Thymus (tissue), 11 donors: ENCODE data around the gene CTRB2. TPM values are rescaled to one million over a fixed set of nuclear protein-coding genes. Genes with fewer than 3 reads are reported as not detected.

Source experiments
- DNase-seq, 9 donors: peaks; one replicate each; pipeline ENCODE4 v3.0.0-alpha.2; 2013; ENCODE audit warnings: low spot score in 9 of 9, low read depth in 6 of 9, missing footprints in 1 of 9
- H3K27ac ChIP-seq, 2 donors: one replicate each; pipeline ENCODE4 v1.5.1; 2013; ENCODE audit warnings: control low read depth in 1 of 2, low read depth in 1 of 2, low read length in 1 of 2, mild to moderate bottlenecking in 1 of 2, moderate library complexity in 1 of 2
- H3K27me3 ChIP-seq, 2 donors: one replicate each; pipeline ENCODE4 v1.5.1; 2013; ENCODE audit warnings: low read length in 1 of 2; ENCODE audit not compliant: control insufficient read depth in 2 of 2, insufficient read depth in 1 of 2
- H3K36me3 ChIP-seq, 2 donors: one replicate each; pipeline ENCODE4 v1.5.1; 2013; ENCODE audit warnings: low read length in 1 of 2, mild to moderate bottlenecking in 1 of 2, moderate library complexity in 1 of 2; ENCODE audit not compliant: control insufficient read depth in 2 of 2, insufficient read depth in 2 of 2
- H3K4me1 ChIP-seq, 2 donors: one replicate each; pipeline ENCODE4 v1.5.1; 2013; ENCODE audit warnings: low read length in 2 of 2; ENCODE audit not compliant: control insufficient read depth in 2 of 2, insufficient read depth in 2 of 2
- H3K4me3 ChIP-seq, 2 donors: one replicate each; pipeline ENCODE4 v1.5.1; 2013; ENCODE audit warnings: low read length in 2 of 2, control low read depth in 1 of 2, mild to moderate bottlenecking in 1 of 2
- H3K9me3 ChIP-seq, 2 donors: one replicate each; pipeline ENCODE4 v1.5.1; 2013; ENCODE audit warnings: low read length in 1 of 2, mild to moderate bottlenecking in 1 of 2; ENCODE audit not compliant: control insufficient read depth in 2 of 2, insufficient read depth in 1 of 2
- WGBS: extraction: QIAGEN DNeasy Blood & Tissue Kit; methylation state at CpG from one replicate; pipeline ENCODE4 v1.1.7; 2013; 5-methylcytosine and 5-hydroxymethylcytosine counted together
- polyA plus RNA-seq: library from polyadenylated mRNA; stranded (reverse); fragments of 200-250 nt; gene quantifications from one replicate; pipeline ENCODE4 v1.2.3, GENCODE V29; 2013
- total RNA-seq: library from RNA; stranded (reverse); fragments of 120-200 nt; gene quantifications from one replicate; pipeline ENCODE4 v1.2.4, GENCODE V29; 2013
- donor health status: healthy.

CTRB2 gene
- total and polyA plus RNA-seq, 2 donors, result 0.59 TPM; not detected in 1

DNA sequence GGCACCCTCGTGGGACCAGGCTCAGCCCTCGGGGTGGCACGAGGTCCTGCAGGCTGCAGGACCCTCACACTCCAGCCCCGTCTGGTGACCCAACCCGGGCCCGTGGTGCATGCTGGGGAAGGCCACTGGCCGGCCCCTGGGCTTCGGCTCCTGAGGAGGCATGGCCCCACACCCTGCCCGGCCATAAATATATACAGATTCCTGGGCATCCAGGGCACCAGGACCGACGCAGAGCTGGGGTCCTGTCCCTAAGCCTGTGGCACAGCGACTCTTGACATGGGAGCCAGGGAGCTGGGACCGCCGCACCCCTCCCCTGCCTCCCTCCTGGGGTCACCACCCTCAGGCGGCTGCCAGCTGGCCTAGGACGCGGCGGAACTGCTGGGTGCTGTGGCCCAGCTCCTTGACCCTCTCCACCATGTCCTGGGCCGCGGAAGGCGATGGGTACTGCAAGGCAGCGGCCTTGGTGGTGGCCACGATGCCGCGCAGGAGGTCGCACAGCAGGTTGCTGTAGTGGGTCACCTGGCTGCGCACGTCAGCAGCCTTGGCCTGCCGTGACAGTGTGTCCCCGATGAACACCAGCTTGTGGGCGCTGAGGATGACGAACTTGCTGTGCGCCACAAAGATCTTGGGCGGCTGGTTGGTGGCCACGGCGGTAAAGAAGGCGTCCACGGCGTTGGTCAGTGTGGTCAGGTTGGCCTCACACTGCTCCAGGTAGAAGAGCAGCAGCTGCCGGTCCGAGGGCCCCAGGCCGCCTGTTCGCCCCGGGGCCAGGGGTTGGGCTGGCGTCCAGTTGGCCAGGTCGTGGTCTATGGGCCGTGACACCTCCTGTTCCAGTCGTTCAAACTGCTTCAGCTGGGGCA, 22.4 kb upstream of the CTRB2 start:
- Histone ChIP-seq H3K4me1 (no peaks in the 10 kb centered on the region), H3K36me3 (no peaks in the 10 kb centered on the region), H3K27ac (no peak overlapping the region), H3K4me3 (no peak overlapping the region), H3K27me3 (peaks cover 0 to 6% of the 10 kb centered on the region in 2 donors), H3K9me3 (no peaks in the 10 kb centered on the region)
- no peak for DNase-seq
- 96% methylated on average over 48 of the region's 48 CpGs for WGBS

DNA sequence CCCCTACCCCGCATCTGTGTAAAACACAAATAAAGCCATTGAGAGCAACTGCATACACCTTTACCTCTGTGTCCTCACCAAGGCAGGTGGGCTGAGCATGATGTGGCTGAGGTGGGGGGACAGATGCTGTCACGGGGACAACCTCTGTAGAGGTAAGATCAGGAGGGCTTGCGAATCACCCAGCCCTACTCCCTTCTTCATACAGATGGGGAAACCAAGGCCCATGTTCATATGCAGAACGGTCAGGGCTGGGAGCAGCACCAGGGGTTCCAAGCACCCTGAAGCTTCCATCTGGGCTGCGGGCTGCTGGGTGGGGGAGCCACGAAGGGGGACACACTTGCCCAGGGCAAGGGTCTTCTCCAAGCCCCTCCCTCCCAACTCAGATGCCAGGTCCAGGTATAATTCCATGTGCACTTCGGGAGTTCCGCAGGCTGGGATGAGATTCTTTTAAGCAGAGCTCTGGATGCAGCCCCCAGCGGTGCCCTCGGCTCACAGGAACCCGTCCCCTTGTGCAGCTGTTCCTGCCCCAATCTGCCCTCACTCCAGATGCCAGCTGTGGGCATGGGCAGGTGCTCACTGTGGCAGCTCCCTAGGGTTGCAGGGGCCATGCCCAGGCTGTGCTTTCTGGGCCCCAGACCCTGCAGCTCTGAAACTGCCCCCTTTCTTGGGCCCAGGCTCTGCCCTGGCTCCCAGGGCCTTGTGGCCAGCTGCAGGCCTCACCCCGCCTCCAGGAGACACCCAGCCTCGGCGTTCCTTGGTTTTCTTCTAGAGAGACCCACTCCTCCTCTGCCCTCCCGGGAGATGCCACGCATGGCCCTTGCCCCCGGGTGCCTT, 21.4 kb upstream of the CTRB2 start:
- Histone ChIP-seq H3K4me3 (no peak overlapping the region), H3K27ac (no peak overlapping the region), H3K27me3 (peaks cover 0 to 8% of the 10 kb centered on the region in 2 donors), H3K9me3 (no peaks in the 10 kb centered on the region), H3K4me1 (no peaks in the 10 kb centered on the region), H3K36me3 (no peaks in the 10 kb centered on the region)
- no peak for DNase-seq
- 95% methylated on average over 17 of the region's 17 CpGs for WGBS

DNA sequence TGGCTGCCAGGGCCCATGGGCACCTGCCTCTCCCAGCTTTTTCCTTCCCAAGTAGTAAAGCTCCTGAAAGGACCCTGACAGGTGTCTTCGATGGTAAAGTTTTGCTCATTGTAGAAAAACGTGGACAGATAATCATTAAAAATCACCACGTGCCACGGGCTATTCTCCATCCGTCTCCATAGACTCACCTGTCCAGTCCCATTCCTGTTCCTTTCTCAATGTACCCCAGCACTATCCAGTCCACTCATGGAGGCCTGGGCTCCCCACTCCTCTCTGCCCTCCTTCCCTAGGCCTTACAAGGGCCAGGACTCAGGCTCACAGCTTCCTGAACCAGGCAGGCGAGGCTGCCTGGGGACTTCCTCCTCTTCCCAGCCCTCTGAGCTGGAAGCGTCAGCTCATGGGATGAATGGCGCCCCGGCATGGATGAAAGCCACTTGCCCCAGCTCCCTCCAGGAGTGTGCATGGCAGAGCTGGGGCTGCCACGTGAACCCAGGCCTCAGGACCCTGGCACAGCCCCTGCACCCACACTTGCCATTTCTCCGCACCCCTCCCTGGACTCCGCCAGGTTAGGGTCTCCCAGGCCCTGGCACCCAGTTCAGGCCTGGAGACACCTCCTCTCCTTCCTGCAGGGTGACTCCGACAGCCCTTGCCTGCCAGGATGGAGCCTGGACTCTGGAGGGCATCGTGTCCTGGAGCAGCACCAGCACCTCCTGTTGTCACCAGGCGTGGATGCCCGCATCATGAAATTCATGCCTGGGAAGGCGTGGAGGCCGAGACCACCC, 20.6 kb upstream of the CTRB2 start:
- H3K4me1 ChIP-seq, result no peaks in the 10 kb centered on the region
- no peak overlapping the region for H3K27ac ChIP-seq
- WGBS, result 94% methylated on average over 18 of the region's 18 CpGs
- no peaks in the 10 kb centered on the region for H3K36me3 ChIP-seq
- H3K4me3 ChIP-seq, result no peak overlapping the region
- H3K9me3 ChIP-seq, result no peaks in the 10 kb centered on the region
- DNase-seq, result no peak
- peaks cover 0 to 8% of the 10 kb centered on the region in 2 donors for H3K27me3 ChIP-seq

DNA sequence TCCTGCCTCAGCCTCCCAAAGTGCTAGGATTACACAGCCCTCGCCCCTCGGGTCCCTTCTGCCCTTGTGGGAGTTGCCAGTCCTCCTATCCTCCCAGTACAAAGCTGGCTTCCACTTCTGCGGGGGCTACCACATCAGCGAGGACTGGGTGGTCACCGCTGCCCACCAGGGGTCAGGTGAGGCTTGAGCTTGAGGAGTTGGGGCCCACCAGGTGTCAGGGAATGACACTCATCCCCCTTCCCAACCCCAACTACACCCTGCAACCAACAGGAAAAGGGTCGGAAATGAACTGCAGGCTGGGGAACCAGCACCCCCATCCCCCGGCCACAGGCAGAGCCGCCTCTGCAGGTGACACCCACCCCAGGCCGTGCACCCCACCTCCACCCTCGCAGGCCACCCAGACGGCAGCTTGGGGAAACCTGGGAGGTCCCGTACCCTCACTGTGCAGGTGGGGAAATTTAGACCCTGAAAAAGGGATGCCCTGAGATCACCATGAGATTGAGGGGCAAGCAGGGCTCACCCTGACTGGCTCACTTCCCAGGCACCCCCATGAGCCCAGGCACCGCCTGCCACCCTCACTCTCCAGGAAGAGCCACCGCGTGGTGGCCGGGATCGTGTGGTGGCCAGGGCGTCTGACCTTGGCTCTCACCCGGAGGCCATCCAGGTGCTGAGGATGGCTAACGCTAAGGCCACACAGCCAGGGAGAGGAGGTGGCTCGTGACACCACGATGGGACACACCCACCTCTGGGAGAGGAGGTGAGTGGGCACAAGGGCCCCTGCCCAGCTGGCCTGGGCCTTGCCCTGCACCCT, 19.8 kb upstream of the CTRB2 start:
- Histone ChIP-seq H3K27ac (no peak overlapping the region), H3K27me3 (peaks cover 0 to 8% of the 10 kb centered on the region in 2 donors), H3K4me1 (no peaks in the 10 kb centered on the region), H3K36me3 (no peaks in the 10 kb centered on the region), H3K4me3 (no peak overlapping the region), H3K9me3 (no peaks in the 10 kb centered on the region)
- 82% methylated on average over 22 of the region's 22 CpGs for whole genome bisulfite sequencing
- DNase-seq, result no peak

DNA sequence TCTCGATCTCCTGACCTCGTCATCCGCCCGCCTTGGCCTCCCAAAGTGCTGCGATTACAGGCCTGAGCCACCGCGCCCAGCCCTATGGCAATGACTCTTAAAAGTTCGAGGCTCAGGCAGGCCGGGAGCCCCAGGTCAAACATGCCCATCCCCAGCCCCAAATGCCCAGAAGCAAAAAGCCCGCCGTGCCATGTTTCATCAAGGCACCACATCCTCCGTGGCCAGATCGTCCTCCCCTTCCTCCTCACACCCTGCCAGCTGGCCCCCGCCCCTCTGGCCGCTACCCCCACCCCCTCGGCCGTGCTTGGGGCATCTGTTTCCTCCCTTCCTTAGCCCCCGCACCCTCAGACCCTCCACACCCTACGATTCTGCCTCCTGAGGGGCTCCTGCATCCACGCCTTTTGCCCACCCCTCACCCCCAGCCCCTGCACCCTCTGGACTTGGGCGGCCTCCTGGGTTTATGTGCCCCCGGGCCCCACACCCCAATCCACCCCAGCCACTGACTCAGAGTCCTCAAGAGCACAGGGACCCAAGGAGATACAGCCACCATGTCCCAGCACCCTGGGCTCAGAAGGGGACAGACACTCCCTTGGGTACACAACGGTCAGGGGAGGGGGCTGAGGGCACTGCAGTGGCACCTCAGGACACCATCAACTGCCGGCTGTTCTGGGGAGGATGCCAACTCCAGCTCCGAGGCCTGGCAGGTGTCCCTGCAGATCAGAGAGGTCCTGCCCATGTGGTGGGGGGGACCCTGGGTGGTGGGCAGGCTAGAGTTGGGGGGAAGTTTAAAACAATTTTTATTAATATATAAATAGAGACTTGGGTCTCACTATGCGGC, 18.9 kb upstream of the CTRB2 start:
- no peaks in the 10 kb centered on the region for H3K9me3 ChIP-seq
- DNase-seq, result no peak
- 82% methylated on average over 26 of the region's 26 CpGs for WGBS

DNA sequence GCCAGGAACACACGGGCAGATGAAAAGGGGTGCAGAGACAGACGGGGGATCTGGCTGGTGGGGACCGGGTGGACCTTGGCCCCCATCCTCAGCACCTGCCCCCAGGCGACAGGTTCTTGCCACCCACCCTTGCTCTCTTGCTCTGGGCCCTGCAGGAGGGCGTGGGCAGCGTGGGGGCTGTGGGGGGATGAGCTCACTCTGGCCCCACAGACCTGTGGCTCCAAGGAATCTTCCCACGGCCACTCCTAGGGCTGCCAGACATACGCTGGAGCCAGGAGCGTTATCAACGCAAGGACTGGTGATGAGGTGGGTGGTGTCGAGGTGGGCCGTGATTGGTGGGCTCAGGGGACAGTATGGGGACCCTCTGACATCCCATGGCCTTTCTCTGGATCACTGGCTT, 18.1 kb upstream of the CTRB2 start:
- whole genome bisulfite sequencing, result 82% methylated on average over 12 of the region's 12 CpGs
- no peak overlapping the region for H3K27ac ChIP-seq
- DNase-seq, result no peak
- H3K27me3 ChIP-seq, result peaks cover 0 to 8% of the 10 kb centered on the region in 2 donors
- H3K36me3 ChIP-seq, result no peaks in the 10 kb centered on the region
- peaks cover 0 to 3% of the 10 kb centered on the region in 2 donors for H3K4me1 ChIP-seq
- H3K4me3 ChIP-seq, result no peak overlapping the region
- no peaks in the 10 kb centered on the region for H3K9me3 ChIP-seq

More for the DNA sequence above, 18.9 kb upstream of the CTRB2 start:
- no peak overlapping the region for H3K27ac ChIP-seq
- no peaks in the 10 kb centered on the region for H3K36me3 ChIP-seq
- H3K4me3 ChIP-seq, result no peak overlapping the region
- H3K4me1 ChIP-seq, result no peaks in the 10 kb centered on the region
- peaks cover 0 to 8% of the 10 kb centered on the region in 2 donors for H3K27me3 ChIP-seq

DNA sequence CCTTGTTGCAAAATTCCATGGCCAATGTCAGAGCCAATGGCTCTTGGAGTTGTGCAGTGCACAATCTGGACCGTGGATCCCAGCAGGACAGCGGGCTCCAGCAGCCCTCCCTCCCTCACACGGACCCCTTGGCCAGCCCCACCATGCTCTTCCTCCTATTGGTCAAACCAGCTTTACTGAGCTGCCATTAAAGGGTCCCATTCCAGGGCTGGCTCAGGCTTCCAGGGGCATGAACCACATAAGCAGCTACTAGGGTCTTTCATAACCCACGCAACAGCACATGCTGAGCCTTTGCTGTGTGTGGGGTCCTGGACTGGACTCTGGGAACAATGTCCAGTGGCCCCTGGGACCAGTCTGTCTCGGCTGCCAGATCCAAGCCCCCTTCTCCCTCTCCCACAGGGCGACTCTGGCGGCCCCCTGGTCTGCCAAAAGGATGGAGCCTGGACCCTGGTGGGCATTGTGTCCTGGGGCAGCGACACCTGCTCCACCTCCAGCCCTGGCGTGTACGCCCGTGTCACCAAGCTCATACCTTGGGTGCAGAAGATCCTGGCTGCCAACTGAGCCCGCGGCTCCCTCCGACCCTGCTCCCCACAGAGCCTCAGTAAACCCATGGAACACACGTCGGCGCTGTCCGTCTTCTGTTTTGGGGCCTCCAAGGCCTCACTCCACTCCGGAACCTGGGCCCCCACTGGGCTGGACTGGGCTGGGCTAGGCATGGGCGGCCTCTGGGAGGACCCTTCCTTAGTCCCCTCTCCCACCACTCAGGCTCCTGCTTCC, 17.5 kb upstream of the CTRB2 start:
- H3K27me3 ChIP-seq, result peaks cover 0 to 8% of the 10 kb centered on the region in 2 donors
- H3K4me1 ChIP-seq, result peaks cover 0 to 8% of the 10 kb centered on the region in 2 donors
- DNase-seq, result no peak
- H3K27ac ChIP-seq, result no peak overlapping the region
- H3K4me3 ChIP-seq, result no peak overlapping the region
- no peaks in the 10 kb centered on the region for H3K9me3 ChIP-seq
- no peaks in the 10 kb centered on the region for H3K36me3 ChIP-seq
- 90% methylated on average over 20 of the region's 20 CpGs for WGBS
